GM12875 (cell line): Measurements from ENCODE around the gene DNAAF8.

Experiments
- H3K4me3 ChIP-seq: one replicate; pipeline ENCODE4 v1.5.1; 2011; ENCODE audit warnings: low read depth, low read length, control low read depth
- TF ChIP-seq, protein P1 (sequence below): IDR thresholded peaks from 2 replicates; pipeline ENCODE4 v1.5.1; 2011; ENCODE audit warnings: low read depth, mild to moderate bottlenecking, control low read depth, inconsistent platforms, low read length, moderate library complexity, borderline replicate concordance; ENCODE audit not compliant: insufficient read depth

Gene DNAAF8

DNA sequence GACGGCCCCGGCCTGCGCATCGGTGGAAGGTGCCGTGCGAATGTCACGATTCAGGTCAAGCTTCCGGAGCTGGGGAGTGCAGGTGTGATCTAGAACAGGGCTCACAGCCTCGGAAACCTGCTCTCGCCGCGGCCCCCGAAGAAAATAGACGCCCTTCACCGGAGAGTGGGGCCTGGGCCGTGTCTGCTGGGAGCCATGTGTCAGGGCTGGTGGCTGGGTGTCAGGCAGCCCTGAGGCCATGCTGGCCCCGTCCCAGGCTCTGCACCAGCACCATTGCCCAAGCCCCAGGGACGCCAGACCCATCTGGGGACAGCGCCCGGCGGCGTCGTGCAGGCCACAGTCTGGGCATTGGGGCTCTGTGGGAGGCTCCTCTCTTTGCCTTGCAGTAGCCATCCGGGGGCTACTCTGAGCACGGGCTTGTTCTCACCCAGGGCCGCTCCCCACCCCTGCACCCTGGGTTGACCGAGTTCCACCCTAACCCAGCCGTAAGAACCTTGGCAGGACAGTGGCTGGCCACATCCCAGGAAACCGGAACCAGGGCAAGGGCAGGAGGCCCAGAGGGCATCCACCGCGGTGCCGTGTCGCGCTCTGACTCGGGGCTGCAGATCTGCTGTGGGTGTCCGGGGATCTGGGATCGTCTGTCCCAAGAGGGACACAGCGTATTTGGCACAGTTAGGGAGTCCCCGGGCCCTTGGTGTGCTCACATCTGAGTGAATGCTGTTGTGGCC, 46.2 kb upstream of the DNAAF8 start:
- TF ChIP-seq, protein P1, sequence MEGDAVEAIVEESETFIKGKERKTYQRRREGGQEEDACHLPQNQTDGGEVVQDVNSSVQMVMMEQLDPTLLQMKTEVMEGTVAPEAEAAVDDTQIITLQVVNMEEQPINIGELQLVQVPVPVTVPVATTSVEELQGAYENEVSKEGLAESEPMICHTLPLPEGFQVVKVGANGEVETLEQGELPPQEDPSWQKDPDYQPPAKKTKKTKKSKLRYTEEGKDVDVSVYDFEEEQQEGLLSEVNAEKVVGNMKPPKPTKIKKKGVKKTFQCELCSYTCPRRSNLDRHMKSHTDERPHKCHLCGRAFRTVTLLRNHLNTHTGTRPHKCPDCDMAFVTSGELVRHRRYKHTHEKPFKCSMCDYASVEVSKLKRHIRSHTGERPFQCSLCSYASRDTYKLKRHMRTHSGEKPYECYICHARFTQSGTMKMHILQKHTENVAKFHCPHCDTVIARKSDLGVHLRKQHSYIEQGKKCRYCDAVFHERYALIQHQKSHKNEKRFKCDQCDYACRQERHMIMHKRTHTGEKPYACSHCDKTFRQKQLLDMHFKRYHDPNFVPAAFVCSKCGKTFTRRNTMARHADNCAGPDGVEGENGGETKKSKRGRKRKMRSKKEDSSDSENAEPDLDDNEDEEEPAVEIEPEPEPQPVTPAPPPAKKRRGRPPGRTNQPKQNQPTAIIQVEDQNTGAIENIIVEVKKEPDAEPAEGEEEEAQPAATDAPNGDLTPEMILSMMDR, result no peak
- no peak overlapping the region for H3K4me3 ChIP-seq

GRCh38 chr16:4688674-4689045, 45.7 kb upstream of the DNAAF8 start:
- no peak overlapping the region for H3K4me3 ChIP-seq
- TF ChIP-seq, protein P1, result no peak

GRCh38 chr16:4689091-4689671, 45.2 kb upstream of the DNAAF8 start:
- TF ChIP-seq, protein P1, result no peak
- H3K4me3 ChIP-seq, result no peak overlapping the region

DNA sequence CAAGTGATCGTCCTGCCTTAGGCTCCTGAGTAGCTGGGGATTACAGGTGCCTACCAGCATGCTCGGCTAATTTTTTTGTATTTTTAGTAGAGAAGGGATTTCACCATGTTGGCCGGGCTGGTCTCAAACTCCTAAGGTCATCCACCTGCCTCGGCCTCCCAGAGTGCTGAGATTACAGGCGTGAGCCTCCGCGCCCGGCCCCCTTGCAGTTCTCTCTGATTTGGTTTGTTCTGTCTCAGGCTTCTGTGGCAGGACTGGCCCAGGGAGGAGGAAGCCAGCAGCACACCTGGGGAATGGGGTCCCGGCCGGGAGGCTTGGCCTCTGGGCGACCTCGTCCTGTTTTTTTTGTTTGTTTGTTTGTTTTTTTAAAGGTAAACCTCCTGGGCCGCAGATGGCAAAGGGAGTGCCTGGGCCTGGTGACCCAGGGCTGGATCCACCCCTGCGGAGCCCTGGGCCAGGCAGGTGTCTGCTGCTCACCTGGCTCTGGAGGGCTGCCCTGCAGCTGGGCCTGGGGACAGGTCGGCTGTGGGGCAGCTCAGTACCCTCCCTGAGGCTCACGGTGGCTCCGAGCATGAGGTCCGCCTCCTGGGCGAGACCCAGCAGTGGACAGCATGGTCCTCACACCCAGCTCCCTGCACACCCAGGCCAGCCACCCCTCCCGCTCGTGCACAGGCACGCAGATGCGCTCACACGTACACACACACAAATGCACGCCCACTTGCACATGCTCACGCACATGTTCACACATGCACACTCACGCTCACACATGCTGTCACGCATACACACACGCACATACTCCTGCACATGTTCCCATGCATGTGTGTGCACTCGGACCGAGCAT, 44.3 kb upstream of the DNAAF8 start:
- TF ChIP-seq, protein P1, result no peak
- no peak overlapping the region for H3K4me3 ChIP-seq

GRCh38 chr16:4690946-4691665, 43.2 kb upstream of the DNAAF8 start:
- TF ChIP-seq, protein P1, result no peak
- no peak overlapping the region for H3K4me3 ChIP-seq

DNA sequence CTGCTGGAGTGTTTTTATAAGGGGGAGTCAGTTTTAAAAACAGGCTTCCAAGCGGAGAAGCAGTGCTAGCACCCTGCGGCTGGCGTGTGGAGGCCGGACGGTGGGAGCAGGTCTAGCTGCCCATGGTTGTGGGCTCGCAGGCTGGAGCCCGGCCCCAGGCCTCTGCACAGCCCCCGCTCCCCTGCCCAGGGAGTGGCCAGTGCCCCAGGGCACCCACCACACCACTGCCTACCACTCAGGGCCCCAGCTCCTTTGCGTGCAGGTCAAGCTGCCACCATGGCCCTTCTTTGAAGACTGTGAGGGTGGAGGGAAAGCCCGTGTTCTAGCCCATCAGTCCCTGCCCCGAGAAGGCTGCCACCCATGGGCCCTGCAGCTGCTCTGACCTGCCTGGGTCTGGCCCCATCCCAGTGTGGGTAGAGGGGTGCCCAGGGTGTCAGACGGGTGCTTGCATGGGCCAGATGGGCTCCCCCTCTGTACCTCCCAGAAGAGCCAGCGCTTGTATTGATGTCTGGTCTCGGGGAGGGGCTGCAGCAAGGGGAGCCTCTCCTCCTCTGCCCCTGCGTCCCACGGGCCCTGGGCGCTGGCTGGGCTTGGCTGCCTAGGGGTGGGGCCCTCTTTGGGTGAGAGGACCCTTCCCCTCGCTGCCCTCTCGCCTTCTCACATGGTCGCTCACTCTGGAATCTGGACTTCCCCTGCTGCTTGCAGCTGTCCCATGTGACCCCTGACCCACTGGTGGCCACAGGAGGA, 42.5 kb upstream of the DNAAF8 start:
- TF ChIP-seq, protein P1, result no peak
- no peak overlapping the region for H3K4me3 ChIP-seq
